ENCODE results near the gene PIAS2.

Gene PIAS2

DNA sequence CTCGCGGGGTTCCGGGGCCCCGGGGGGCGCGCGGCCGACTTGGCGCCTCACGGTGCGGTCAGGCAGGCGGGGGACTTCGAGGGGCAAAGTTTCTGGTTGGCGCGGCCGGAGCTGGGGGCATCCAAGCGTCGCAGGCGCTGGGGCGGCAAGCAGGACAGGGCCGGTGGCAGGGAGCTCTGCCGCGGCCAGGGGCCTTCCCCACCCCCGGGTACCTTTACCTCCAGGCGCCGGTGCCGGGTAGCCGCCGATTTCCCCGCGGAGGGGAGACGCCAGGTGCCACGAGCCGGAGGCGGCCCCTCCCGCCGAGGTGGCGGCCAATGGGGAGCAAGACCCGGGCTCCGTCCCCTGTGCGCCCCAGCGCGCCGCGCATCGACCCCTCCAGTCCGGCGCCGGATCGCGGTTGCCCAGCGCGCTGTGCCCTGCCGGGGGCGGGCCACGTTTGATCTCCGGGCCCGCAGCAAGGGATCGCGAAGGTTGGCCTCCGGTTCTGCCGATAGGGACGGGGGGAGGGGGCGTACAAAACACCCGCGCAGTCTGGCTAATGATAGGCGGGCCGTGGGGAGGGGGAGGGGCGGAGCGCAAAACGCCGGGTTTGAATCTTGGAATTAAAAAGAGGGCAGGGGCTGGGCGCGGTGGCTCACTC is 160.6 kb downstream of the PIAS2 start, which contains the start of gene ST8SIA5:
Gene ST8SIA5 (minus strand): TSS at position 495 of the 643 bp plus-strand sequence. CDS start 545 bp downstream, outside the sequence.
- no peak for DNase-seq

DNA sequence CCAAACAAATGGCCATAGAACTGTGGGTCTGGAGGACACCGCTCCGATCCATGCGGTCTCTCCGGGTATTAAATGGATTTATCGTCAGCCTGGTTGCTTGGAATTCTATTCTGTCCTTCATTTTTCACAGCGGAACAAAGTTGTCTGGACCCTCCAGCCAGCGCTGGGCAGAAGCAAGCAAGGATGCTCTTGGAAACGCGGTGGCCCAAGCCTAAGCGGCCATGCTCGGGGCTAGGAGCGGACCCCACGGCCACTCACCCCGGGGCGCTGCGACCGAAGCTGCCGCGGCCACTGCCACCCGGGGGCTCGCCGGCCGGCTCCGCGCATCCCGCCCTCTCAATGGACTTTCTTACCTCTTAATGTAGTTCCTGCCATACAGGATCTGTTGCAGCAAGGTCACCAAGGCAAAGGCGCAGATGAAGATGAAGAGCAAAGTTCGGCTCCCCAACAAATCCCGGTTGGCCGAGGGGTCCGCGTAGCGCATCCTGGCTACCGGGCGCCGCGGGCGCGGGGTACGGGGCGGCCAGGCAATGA is 161.2 kb downstream of the PIAS2 start:
- no peak for DNase-seq

DNA sequence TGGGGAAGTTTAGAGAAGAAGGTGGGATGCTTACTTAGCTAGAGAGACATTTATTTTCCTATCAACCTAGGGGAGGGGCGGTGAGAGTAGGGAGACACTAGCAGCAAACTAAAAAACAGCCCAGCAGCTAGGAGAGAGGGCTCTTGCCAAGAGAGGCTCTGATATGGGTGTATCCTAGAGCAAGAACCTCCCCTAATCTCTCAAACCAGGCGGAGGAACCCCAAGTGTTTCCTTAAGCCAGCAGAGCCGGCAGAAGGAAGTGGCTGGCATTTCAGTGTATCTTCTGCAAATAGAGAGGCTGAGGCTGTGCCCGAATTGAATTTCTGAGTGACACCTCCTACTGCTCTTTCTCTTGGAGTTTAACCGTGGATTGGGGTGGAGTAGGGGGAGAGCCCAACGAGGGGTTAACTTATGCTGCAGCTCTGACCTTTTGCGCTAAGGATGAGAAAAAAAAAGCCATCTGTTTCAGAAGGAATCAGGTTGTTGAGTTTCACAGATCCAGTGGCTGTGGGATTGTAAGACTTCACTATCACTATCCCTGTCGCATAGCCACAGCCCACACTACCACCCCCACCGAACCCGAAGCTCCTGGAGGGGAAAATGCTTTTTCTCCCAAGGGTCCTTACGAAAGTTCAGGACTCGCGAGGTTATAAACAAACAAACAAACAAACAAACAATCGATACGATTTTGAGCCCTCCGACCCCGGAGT is 161.8 kb downstream of the PIAS2 start:
- no peak for DNase-seq

DNA sequence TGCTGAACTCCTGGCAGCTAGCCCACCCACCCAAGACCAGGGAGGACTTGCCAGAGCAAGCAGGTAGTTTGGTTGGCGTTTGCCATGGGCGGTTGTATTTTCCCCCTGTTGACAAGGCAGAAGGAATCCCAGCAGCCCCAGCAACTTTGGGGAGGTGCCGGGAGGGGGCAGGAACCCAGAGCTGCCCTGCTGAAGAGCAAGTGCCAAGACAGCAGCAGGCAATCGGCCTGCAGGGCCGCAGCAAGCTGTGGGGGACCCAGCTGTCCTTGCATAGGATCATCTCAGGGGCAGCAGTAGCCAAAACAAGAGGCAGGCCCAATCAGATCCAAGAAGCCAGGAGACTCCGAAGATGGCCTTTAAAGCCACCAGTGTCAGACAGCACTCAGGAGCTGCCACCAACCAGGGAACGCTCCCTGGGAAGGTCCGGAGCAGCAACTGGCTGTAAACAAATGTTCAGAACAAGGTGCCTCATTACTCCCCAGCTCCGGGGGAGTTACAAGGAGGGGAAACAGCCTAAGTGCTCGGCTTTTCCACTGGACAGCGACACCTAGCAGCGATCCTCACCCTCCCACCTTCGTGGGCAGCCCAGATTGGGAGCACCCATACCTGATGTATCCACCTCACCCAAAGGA is 162.5 kb downstream of the PIAS2 start:
- no peak for DNase-seq

DNA sequence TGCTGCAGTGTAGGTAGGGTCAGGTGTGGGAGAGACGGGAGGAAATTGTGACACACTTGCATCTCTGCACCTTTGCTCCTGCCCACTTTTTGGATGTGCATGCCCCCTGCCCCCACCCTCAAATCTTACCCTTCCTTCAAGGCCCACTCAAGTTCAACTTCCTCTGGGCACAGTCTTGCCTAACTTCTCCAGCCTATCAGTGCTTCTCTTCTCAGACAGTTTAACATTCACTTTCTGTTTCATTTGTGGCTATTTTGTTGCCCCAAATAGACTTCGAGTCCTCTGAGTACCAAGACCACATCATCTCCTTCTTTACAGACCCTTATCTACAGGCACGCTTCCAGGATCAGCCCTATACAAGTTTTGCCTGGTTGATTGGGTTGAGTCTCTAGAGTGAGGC is 163.1 kb downstream of the PIAS2 start:
- no peak for DNase-seq
